T-helper 17 cell (primary cell): ENCODE data around the gene COL4A2. TPM values are rescaled to one million over a fixed set of nuclear protein-coding genes. Genes with fewer than 3 reads are reported as not detected.

Source experiments
- ATAC-seq: fragments of 150-1000 bp; cut with Tn5 transposase; 2 replicates; pipeline ENCODE4 v1.10.0; 2021; ENCODE audit warnings: mild to moderate bottlenecking, moderate library complexity
- DNase-seq, 3 donors: peaks; one replicate each; pipeline versions ENCODE4 v3.0.0 to v3.0.0-alpha.2; 2020 to 2021
- H3K9me3 ChIP-seq: one replicate; pipeline ENCODE4 v1.7.0; 2013; ENCODE audit warnings: low read length, mild to moderate bottlenecking; ENCODE audit not compliant: control insufficient read depth, poor library complexity, severe bottlenecking
- H3K27ac Mint-ChIP-seq: one replicate; pipeline ENCODE4 v1.8.0; 2022; ENCODE audit warnings: mild to moderate bottlenecking, moderate library complexity, mixed read lengths
- H3K27me3 Mint-ChIP-seq: one replicate; pipeline ENCODE4 v1.8.0; 2022; ENCODE audit warnings: mixed read lengths
- H3K36me3 Mint-ChIP-seq: one replicate; pipeline ENCODE4 v1.8.0; 2022; ENCODE audit warnings: low read depth, mixed read lengths
- H3K4me1 Mint-ChIP-seq: one replicate; pipeline ENCODE4 v1.8.0; 2022; ENCODE audit warnings: mild to moderate bottlenecking, mixed read lengths
- H3K4me3 Mint-ChIP-seq: one replicate; pipeline ENCODE4 v1.8.0; 2022; ENCODE audit warnings: mild to moderate bottlenecking, moderate library complexity, mixed read lengths
- total RNA-seq, 4 donors: library from RNA in 2 of 4; stranded (reverse) in 2 of 4; gene quantifications; one replicate each; pipeline ENCODE4 v1.2.3 and lab custom pipeline; 2022 to 2026

Gene COL4A2
- total RNA-seq, 2 donors from 2014 or later, result 0.07 to 1.9 TPM

GRCh38 chr13:110349239-110349638 is 42.2 kb downstream of the COL4A2 start:
- no peak overlapping the region for H3K4me3 Mint-ChIP-seq
- peaks cover 33% of the 10 kb centered on the region for H3K27me3 Mint-ChIP-seq
- H3K9me3 ChIP-seq, result no peaks in the 10 kb centered on the region
- DNase-seq (no peak), ATAC-seq (no peak)
- H3K27ac Mint-ChIP-seq, result no peak overlapping the region
- no peaks in the 10 kb centered on the region for H3K36me3 Mint-ChIP-seq
- H3K4me1 Mint-ChIP-seq, result no peaks in the 10 kb centered on the region

- H3K27ac Mint-ChIP-seq, result no peak overlapping the region
- no peak for DNase-seq
- no peaks in the 10 kb centered on the region for H3K36me3 Mint-ChIP-seq
- H3K9me3 ChIP-seq, result no peaks in the 10 kb centered on the region
- peaks cover 33% of the 10 kb centered on the region for H3K27me3 Mint-ChIP-seq
- no peak for ATAC-seq
- no peak overlapping the region for H3K4me3 Mint-ChIP-seq
- H3K4me1 Mint-ChIP-seq, result no peaks in the 10 kb centered on the region
Observed at GRCh38 chr13:110350049-110350448, 43.0 kb downstream of the COL4A2 start.

DNA sequence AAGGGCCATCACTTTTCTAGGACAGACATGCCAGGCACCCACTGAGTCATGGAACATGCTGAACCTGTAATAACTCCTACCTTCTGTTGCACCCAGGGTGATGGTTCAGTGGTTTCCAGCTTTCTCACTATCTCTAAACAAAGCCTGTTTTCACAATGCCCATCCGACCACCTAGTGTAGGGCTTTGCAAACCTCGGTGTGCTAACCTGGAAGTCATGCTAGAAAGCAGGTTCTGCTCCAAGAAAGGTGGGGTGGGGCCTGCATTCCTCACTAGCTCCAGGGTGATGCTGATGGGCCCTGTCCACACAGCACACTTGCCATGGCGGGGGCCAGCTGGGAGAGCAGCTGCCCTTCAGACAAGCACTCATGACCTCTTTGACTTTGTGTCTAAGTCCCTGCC is 43.4 kb downstream of the COL4A2 start:
- no peaks in the 10 kb centered on the region for H3K9me3 ChIP-seq
- ATAC-seq, result no peak
- peaks cover 33% of the 10 kb centered on the region for H3K27me3 Mint-ChIP-seq
- H3K27ac Mint-ChIP-seq, result no peak overlapping the region
- no peaks in the 10 kb centered on the region for H3K36me3 Mint-ChIP-seq
- no peaks in the 10 kb centered on the region for H3K4me1 Mint-ChIP-seq
- DNase-seq, result no peak
- H3K4me3 Mint-ChIP-seq, result no peak overlapping the region

DNA sequence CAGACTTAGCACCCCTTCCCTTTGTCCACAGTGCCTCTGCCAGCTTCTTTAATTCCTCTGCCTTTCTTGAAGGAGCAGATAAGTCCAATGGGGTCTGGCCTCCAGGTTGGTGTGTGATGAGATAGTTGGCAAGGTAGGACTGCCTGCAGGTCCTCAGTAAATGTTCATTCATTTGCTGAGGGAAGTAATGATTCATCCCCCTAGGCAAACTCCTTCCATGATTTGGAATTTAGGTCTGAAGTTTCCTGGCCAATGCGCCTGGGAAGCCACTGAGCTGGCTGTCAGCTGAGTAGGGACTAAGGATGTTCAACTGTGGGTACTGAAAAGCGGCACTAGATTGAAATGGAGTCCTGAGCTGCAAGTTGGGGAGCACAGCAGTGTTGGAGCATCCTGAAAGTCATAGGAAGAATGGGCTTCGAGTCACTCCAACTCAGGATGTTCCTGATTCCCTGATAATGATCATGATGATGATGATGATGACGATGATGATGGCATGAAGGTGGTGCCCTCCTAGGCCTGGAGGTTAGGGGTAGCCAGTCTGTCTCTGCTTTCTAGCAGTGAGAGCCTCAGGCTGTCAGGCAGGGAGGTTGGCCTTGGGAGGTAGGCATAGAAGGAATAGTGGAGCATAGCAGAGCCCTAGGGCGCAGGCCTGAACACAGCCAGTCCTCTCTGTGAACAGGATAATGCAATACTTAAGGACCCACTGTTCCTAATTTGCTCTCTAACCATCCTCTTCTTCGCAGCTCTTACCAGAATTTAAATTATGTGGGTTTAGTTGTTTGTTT is 44.7 kb downstream of the COL4A2 start:
- Mint-ChIP-seq H3K4me3 (no peak overlapping the region), H3K27ac (no peak overlapping the region)
- no peaks in the 10 kb centered on the region for H3K9me3 ChIP-seq

DNA sequence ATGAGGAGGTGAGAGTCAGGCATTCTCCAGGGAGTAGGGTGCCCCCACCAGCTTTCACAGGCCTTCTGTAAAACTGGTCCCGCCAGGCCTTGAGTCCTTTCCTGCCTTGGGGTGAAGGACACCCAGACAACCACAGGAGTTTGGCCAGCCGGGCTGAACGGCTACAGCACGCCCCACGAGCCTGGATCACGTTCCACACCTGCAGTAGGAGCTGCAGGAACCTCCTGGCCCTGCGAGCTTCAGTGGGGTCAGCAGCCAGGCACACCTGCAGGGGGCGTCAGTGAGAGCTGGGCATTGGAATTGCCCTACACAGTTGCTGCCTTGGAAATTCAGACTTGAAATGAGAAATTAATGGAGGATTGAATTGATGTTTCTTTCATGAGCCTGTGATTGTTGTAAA is 45.7 kb downstream of the COL4A2 start:
- Mint-ChIP-seq H3K36me3 (no peaks in the 10 kb centered on the region), H3K4me1 (no peaks in the 10 kb centered on the region), H3K4me3 (no peak overlapping the region), H3K27me3 (peaks cover 33% of the 10 kb centered on the region), H3K27ac (no peak overlapping the region)
- DNase-seq (no peak), ATAC-seq (no peak)
- no peaks in the 10 kb centered on the region for H3K9me3 ChIP-seq

More for the DNA sequence above, 44.7 kb downstream of the COL4A2 start:
- Mint-ChIP-seq H3K27me3 (peaks cover 33% of the 10 kb centered on the region), H3K4me1 (no peaks in the 10 kb centered on the region), H3K36me3 (no peaks in the 10 kb centered on the region)
- ATAC-seq (no peak), DNase-seq (no peak)

GRCh38 chr13:110353339-110353977 is 46.4 kb downstream of the COL4A2 start:
- Mint-ChIP-seq H3K27me3 (peaks cover 29% of the 10 kb centered on the region), H3K27ac (no peak overlapping the region), H3K4me3 (no peak overlapping the region), H3K4me1 (no peaks in the 10 kb centered on the region), H3K36me3 (no peaks in the 10 kb centered on the region)
- ATAC-seq (no peak), DNase-seq (no peak)
- no peaks in the 10 kb centered on the region for H3K9me3 ChIP-seq

- ATAC-seq, result no peak
- Mint-ChIP-seq H3K4me3 (no peak overlapping the region), H3K36me3 (no peaks in the 10 kb centered on the region), H3K27me3 (peaks cover 29% of the 10 kb centered on the region), H3K4me1 (no peaks in the 10 kb centered on the region), H3K27ac (no peak overlapping the region)
- no peak for DNase-seq
- no peaks in the 10 kb centered on the region for H3K9me3 ChIP-seq
Observed at GRCh38 chr13:110354123-110354627, 47.1 kb downstream of the COL4A2 start.

DNA sequence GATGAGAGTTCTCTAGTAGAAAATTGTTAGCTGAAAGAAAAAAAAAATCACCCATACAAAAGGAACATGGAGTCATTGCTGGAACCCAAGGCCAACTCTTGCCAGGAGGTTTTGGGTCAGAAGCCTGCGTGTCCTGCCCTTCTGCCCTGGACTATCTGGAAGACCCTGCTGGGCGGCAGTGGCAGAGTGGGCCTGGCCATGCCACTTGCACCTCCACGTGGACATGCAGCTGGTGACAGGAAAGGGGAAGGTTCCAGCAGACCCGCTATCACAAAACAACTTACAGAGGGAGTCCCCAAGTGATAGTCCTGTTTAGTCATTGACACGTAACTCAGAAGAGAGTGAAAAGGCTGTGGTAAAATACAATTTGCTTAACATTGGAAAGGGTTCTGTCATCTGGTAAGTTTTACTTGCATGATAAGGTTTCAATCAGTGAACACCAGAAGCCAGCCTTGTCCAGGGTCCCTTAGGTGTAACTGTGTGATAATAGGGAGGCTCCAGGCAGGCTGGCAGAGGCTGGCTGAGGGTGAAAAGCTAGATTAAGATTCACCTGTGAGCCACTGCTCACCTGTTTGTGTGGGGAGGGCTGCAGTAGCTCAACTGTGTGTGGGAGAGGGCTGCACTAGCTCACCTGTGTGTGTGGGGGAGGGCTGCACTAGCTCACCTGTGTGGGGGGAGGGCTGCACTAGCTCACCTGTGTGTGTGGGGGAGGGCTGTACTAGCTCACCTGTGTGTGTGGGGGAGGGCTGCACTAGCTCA is 47.8 kb downstream of the COL4A2 start:
- H3K9me3 ChIP-seq, result no peaks in the 10 kb centered on the region
- H3K27ac Mint-ChIP-seq, result no peak overlapping the region
- H3K27me3 Mint-ChIP-seq, result peaks cover 35% of the 10 kb centered on the region
- H3K36me3 Mint-ChIP-seq, result no peaks in the 10 kb centered on the region
- DNase-seq (no peak), ATAC-seq (no peak)
- H3K4me1 Mint-ChIP-seq, result no peaks in the 10 kb centered on the region
- no peak overlapping the region for H3K4me3 Mint-ChIP-seq

- ATAC-seq (no peak), DNase-seq (no peak)
- H3K9me3 ChIP-seq, result no peaks in the 10 kb centered on the region
- Mint-ChIP-seq H3K4me3 (no peak overlapping the region), H3K36me3 (no peaks in the 10 kb centered on the region), H3K27me3 (peaks cover 37% of the 10 kb centered on the region), H3K27ac (no peak overlapping the region), H3K4me1 (no peaks in the 10 kb centered on the region)
Observed at GRCh38 chr13:110356362-110356761, 49.3 kb downstream of the COL4A2 start.

DNA sequence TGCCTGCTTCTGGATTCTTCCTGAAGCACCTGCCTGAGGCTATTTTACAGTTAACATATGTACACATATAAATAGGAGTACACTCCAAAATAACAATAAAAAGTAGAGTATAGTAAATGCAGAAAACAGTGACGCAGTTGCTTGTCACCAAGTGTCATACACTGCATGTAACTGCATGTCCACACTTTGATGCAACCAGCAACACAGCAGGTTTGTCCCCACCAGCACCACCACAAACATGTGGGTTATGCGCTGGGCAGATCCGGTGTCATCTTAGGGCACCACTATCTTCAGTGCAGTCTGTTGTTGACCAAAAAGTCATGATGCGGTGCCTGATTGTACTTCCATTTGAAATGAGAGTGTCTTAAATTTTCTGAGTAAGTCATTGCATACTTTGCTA is 51.3 kb downstream of the COL4A2 start:
- no peak for DNase-seq
- Mint-ChIP-seq H3K27me3 (peaks cover 32% of the 10 kb centered on the region), H3K4me3 (no peak overlapping the region), H3K36me3 (no peaks in the 10 kb centered on the region), H3K4me1 (no peaks in the 10 kb centered on the region), H3K27ac (no peak overlapping the region)
- ATAC-seq, result no peak
- no peaks in the 10 kb centered on the region for H3K9me3 ChIP-seq

- ATAC-seq (no peak), DNase-seq (no peak)
- no peak overlapping the region for H3K27ac Mint-ChIP-seq
- H3K4me3 Mint-ChIP-seq, result no peak overlapping the region
- H3K27me3 Mint-ChIP-seq, result peaks cover 35% of the 10 kb centered on the region
- H3K36me3 Mint-ChIP-seq, result no peaks in the 10 kb centered on the region
- H3K4me1 Mint-ChIP-seq, result no peaks in the 10 kb centered on the region
- H3K9me3 ChIP-seq, result no peaks in the 10 kb centered on the region
Observed at GRCh38 chr13:110359840-110360301, 52.8 kb downstream of the COL4A2 start.

- Mint-ChIP-seq H3K27me3 (peaks cover 40% of the 10 kb centered on the region), H3K27ac (no peak overlapping the region), H3K36me3 (no peaks in the 10 kb centered on the region), H3K4me1 (no peaks in the 10 kb centered on the region), H3K4me3 (no peak overlapping the region)
- DNase-seq (no peak), ATAC-seq (no peak)
- no peaks in the 10 kb centered on the region for H3K9me3 ChIP-seq
Observed at GRCh38 chr13:110360598-110360997, 53.5 kb downstream of the COL4A2 start.

- H3K9me3 ChIP-seq, result no peaks in the 10 kb centered on the region
- Mint-ChIP-seq H3K36me3 (no peaks in the 10 kb centered on the region), H3K4me3 (no peak overlapping the region), H3K27ac (no peak overlapping the region), H3K27me3 (peaks cover 47% of the 10 kb centered on the region), H3K4me1 (no peaks in the 10 kb centered on the region)
- no peak for ATAC-seq
- DNase-seq, result no peak
Observed at GRCh38 chr13:110361365-110361911, 54.4 kb downstream of the COL4A2 start.
